ENCODE results near the gene IL10RA. TPM values are rescaled to one million over a fixed set of nuclear protein-coding genes. Genes with fewer than 3 reads are reported as not detected.

The IL10RA gene
- total RNA-seq = 0.49 TPM in 1 of 2 replicates, not detected in the other

GRCh38 chr11:117985953-117986887 lies at the start of gene IL10RA:
IL10RA (plus strand) TSS chr11:117986394; CDS start chr11:117986468, 74 bp downstream.

Other genes starting within 250 kb of the IL10RA start
- 9.0 TPM in 1 of 2 replicates, not detected in the other for gene DSCAML1, start 189.2 kb upstream of the IL10RA start, total RNA-seq
- gene FXYD2, start 161.7 kb upstream of the IL10RA start, total RNA-seq = 57.8 and 248 TPM in 2 replicates
- 12.2 and 17.4 TPM in 2 replicates for gene FXYD6, start 109.7 kb upstream of the IL10RA start, total RNA-seq
- 0.13 and 0.16 TPM in 2 replicates for gene TMPRSS13, start 57.0 kb upstream of the IL10RA start, total RNA-seq
- gene TMPRSS4, start 90.7 kb downstream of the IL10RA start, total RNA-seq = 0.25 TPM in 1 of 2 replicates, not detected in the other
- gene SMIM35, start 100.6 kb downstream of the IL10RA start, total RNA-seq = not detected in 2 replicates
- under 0.01 TPM in 1 of 2 replicates, not detected in the other for gene SCN4B, start 166.4 kb downstream of the IL10RA start, total RNA-seq
- 0.13 TPM in 1 of 2 replicates, not detected in the other for gene SCN2B, start 190.2 kb downstream of the IL10RA start, total RNA-seq
- gene JAML, start 238.6 kb downstream of the IL10RA start, total RNA-seq = not detected in 2 replicates